GM19438 (cell line): Measurements from ENCODE around the gene USH1G.
"Not testable (repeated sequence)": the region's sequence is repeated elsewhere in the genome, so short reads cannot be mapped to it uniquely, and the experiment has no call there.

Source experiments
- ATAC-seq: cut with Tn5 transposase; IDR thresholded peaks from one replicate; pipeline ENCODE4 v1.9.1; 2021; ENCODE audit warnings: low read depth; ENCODE audit not compliant: unreplicated experiment

Gene USH1G

DNA sequence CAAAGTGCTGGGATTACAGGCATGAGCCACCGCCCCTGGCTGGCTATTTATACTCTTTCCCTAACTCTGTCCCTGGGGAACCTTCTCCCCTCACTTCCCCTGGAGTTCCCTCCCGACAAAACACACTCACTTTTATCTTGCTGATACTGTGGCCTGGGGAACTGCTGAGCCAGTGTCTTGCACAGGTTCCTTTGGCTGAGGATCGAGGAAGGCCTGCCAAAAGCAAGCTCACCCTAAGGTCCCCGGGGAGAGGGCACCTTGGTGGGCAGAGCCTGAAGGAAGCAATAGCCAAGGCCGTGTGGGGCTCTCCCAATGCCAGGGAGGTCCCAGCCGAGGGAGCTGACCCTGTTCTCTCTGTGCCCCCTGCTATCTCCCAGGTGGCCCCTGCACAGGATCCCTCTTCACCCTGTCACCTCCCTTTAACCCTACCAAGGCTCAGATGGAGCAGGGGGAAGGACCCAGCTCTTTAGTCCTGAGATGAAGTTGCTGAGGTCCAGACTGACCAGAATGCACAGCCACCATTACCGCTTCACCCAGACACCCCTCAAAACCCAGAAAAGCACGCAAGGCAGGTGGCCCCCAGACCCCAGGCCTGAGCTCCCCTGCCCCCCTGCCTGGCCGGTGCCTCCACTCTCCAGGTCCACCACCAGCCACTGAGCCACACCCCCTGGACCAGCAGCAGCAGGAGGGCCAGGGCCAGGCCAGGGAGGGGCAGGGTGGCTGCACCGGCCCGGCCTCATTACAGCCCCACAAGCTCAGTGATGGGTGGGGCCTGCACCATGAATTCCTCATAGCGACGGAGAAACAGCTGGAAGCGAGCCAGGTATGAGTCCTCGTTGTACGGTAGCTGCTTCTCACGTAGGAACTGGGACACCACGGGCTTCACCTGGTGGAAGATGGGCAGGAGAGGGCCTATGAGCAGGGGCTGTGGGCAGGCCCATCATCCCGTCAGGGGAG is 45.2 kb downstream of the USH1G start:
- ATAC-seq: no peak

DNA sequence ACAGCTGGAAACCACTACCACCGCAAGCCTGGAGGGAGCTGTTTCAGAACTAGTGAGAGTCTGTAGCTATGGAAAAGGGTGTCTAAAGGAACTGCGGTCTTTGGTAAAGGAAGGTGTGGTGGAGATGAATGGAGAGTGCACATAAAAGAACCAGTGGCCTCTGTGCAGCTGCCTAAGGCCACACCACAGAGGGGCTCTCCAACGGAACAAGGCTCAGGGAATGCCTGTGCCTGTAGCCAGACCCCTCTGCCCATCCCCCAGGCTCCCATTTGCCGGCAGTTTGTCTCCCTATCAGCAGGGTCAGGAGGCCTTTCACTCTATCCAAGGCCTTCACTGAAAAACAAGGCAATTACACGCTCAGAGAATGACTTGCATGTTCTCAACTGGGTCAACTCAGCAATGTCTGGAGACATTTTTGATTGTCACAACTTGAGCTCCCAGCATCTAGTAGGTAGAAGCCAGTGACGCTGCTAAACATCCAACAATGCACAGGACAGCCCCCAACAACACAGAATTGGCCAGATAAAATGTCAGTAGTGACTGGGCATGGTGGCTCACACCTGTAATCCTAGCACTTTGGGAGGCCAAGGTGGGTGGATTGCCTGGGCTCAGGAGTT is 47.0 kb downstream of the USH1G start:
- no peak for ATAC-seq

DNA sequence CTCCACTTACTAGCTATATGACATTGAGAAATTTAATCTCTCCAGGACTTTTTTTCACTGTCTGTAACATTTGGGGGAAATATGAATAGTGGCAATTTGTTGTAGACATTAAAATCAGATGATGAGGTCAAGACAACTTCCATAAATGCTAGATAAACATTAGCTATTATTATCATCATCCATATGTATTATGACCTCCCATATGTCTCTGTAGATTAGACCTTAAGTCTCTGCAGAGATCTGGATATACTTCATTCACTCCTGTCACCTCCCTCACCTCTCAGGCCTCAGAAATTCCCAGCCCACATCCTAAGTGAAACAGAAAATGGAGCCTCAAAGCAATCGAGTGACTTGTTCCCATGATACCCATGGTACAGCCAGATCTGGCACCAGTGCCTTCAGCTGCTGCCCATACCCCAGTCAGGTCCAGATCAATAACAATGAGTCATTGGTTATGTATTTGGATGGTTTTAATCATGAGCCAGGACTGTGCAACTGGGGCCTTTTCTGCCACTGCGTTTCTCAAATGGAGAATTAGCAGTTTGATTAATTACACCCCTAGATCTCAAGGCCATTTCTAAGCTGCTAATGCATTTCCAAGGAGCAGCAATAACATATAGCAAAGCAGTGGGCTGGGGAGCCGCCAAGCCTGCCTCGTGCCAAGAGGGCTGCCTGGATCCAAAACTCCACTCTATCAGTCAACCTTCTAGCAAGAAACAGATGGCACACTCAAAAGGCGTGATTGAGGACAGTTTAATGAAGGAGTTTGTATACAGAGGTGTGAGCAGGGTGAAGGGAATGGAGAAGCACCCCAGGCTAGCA is 47.7 kb downstream of the USH1G start:
- no peak for ATAC-seq

DNA sequence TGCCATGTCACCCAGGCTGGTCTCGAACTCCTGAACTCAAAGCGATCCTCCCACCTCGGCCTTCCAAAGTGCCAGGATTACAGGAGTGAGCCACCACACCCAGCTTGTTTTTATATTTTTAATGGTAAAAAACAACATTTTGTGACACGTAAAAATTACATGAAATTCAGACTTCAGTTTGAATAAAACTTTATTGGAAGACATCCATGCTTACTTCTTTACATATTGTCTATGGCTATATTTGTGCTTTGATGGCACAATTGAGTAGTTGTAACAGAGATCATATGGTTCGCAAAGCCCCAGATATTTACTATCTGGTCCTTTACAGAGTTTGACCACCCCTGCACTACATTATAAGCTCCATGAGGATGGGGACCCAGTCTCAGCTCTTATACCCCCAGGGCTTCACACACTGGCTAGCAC is 48.4 kb downstream of the USH1G start:
- no peak for ATAC-seq

DNA sequence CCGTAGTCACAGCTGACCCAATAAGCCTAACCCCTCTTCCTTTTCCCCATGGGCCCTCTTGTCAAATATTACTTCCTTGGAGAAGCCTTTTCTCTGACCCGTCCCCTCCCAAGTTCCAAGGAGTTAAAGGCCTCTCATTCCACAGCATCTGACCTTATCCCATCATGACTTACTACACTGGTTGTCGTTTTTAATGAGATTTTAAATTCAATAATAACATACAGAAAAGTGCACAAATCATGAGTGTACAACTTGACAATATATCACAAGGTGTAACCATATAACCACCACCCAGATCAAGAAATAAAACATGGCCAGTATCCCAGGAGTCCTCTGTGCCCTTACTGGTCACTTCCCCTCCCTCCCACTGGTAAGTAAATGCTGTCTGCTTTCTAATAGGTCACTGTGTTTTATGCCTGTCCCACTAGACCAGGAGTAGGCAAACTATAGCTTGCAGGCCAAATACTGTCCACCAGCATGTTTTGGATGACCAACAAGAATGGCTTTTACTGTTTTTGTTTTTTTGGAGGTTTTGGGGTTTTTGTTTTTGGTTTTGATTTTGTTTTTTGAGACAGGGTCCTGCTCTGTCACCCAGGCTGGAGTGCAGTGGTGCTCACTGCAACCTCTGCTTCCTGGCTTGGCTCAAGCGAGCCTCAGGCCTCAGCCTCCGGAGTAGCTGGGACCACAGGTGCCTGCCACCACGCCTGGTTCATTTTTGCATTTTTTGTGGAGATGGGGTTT is 49.0 kb downstream of the USH1G start:
- no peak for ATAC-seq

DNA sequence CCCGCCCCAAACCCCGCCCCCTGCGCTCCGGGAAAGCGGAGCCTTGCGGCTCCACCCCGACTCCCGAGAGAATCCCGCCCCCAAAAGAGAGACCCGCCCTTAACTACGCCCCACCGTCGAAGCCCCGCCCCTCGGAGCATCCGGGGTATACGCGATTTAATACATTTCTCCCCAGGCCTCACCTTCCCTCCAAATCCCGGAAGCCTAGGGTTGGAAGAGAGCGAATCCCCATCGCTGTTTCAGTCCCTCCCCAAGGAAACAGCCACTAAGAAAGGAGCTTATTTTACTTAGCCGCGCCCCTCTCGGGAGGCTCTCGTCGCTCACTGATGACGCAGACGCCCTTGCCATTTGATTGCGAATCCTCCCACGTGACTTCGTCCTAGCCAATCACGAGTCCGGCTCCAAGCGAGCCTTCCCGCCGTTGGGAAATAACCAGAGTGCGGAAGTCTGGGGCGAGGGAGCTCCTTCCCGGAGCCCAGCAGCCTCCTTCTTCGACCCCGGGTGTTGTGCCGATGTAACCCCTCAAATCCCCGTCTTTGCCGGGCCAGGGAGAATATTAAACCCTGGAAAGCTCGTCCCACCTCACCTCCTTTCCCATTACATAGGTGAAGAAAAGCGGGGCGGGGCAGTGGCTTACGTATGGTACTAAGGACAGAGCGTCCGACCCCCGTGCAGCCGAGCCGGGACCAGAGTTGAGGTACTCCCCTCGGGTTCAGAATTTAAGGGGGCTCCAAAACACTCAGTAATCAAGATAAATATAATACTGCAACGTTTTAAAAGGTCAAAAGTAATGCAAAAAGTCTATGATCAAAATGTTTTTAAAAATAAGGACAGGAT is 49.8 kb downstream of the USH1G start:
- peak; percentile 83 for ATAC-seq

DNA sequence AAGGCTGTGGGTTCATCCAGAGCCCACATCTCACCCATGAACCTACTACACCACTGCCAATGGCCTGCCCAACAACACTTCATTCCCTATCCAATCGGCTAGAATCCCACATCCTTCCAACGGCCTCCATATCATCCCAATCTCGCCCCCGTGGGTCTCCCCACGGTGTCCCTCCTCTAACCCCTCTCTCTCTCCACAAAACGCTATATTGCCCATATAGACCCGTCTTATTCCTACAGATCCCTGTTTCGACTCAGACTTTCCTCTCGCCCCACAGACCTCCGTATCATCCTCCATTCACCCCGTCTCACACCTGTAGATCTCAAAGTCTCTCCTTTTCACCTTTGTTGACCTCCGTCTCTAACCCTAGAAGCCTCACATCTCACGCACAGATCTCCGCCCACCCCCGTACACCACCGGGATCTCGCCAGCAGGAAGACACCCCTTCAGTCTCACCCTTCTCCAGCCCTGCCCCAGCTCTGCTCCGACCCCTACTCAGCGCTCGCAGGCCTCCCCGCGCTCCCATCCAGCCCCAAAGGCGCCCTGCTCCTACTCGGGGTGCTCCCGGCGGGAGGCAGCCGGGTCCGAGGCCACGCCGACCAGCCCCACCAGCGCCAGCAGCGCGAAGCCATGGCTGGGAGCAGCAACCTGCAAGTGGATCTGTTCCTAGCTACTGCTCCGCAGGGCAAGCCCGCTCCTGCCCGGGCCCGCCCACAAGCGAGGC is 50.6 kb downstream of the USH1G start, which contains the start of gene FDXR:
Gene FDXR, minus strand, starts transcription at position 682 of the 724 bp plus-strand sequence. Its CDS starts 50 bp downstream, at position 632.
- peak; percentile 53 for ATAC-seq

DNA sequence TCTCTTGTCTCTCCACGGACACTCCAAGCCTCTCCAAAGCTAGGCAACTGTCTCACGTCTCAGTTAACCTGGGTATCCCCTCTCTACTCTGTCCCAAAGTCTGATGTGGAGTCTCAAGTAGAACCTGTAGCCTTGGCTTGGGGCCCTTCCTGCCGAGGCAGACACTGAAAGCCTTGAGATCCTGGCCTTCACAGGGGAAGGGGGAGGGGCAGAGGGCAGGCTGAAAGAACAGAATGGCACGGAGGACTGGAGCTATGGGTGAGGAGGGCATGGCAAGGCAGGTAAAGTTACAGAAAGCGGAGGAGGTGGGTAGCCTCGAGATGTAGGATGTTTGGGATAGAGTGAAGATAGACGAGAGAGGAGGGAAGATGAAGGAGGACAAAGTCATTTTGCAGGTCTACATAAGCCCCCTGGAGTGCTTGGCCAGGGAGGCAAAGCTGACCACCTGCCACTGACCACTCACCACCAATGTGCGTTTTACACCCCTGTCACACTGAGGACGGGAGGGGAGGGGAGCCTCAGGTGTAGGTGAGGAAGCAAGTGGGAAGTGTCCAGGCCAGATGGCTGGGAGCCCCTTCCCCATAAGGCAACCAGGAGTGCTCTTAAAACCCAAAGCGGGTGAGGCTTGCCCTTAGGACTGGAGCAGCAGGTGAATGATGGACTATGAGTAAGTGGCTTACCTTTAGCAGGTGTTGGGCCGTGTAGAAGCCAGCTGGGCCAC is 51.5 kb downstream of the USH1G start:
- no peak for ATAC-seq

DNA sequence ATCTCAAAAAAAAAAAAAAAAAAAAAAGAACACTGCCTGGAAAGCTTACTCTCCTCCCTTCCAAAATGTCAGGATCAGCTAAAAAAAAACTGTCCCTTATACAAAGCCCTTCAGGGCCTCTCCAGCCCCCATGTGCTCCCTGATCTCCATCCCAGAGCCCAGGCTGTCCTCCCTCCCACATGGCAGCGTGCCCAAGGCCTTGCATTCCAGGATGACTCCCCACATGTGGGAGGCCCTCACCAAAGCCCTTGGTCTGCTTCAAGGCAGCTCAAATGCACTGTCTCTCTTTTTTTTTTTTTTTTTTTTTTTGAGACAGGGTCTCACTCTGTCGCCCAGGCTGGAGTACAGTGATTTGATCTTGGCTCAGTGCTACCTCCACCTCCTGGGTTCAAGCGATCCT is 52.5 kb downstream of the USH1G start:
- ATAC-seq: no peak

DNA sequence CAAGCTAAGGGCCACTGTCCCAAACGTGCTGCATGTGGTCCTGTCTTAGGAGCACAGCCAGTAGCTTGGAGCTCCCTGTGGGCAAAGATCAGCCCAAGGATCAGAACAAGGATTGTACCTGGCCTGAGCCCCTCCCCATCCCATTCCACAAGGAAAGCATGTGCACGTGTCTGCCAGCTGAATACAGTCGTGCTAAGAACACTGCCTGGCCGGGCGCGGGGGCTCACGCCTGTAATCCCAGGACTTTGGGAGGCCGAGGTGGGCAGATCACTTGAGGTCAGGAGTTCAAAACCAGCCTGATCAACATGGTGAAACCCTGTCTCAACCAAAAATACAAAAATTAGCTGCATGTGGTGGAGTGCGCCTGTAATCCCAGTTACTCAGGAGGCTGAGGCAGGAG is 53.0 kb downstream of the USH1G start:
- not testable (repeated sequence) for ATAC-seq

DNA sequence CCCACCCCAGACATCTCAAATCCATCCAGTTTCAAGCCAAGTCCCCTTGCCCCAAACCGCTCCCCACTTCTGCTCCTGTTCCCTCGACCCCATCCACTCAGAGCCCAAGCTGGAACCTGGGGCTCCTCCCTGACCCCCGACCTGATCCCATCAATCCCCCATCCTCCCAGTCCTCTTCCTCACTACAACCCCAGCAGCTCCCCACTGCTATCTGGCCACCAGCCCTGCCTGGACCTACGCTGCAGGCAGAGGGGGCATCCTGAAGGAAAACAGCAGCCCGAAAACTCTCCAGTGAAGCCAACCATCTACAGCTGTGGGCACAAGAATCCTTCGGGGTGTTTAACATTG is 54.2 kb downstream of the USH1G start:
- no peak for ATAC-seq

DNA sequence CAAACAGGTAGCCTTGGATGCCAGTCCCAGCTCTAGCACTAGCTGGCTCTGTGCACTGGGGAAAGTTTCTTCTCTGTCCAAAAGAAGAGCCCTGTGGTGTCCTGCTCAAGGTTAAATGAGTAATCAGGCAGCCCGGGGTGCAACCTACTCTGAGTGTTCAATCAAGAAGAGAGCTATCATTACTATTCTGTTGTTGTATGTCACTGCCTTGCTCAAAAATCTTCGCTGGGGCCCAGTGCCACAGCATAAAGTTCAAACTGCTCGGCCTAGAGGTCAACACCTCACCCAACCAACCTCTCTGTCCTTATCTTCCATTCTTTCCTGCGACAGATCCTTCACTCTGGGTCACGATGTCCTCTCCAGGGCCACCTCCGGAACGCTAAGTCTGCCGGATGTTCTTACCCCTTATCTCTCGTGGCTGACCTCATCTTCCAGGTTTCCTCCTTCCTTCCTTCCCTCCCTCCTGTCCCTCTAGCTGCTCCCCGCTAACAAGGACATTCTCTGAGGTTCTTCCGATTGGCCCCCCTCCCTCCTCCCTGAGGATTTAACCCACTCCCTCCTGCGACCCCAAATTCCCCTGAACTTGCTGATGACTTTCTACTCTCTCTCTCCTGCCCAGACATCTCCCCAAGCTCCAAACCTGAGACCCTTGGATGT is 54.7 kb downstream of the USH1G start:
- no peak for ATAC-seq

DNA sequence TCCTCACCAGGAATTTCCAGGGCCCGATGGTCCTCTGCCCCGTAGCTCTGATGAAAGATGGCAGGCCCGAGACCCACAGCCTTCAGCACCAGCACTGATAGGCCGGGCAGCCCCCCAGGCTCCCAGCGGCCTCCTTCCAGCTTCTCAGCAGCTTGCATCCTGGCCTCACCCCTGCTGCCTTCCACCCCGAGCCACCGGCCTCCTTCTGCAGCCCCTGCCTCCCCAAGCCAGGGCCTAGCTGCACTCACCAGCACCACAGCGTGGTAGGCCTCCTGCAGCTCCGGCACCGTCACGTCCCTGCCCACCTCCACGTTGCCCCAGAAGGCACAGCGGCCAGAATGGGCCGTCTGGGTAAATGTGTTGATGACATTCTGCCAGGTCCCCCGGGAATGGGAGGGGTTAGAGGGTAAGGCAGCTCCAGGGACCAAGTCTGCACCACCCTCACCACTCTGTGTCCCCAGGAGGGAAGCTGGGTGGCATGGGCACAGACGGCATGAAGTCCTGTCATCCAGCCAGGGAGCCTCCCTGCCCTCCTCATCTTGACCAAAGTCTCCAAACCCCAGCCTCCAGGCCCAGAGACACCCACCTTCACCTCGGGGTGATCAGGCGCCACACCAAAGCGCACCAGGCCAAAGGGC is 56.7 kb downstream of the USH1G start:
- no peak for ATAC-seq
